H9 (cell line): Measurements from ENCODE around the gene SEL1L. TPM values are rescaled to one million over a fixed set of nuclear protein-coding genes. Genes with fewer than 3 reads are reported as not detected.

Experiments
- DNase-seq: peaks from one replicate; pipeline ENCODE4 v3.0.0-alpha.2; 2017
- H2AFZ ChIP-seq: one replicate; pipeline ENCODE4 v1.6.1; 2013; ENCODE audit warnings: mild to moderate bottlenecking, low read length, control low read depth, moderate library complexity
- H2AK5ac ChIP-seq: 2 replicates; pipeline ENCODE4 v1.6.1; 2013; ENCODE audit warnings: low read length, control low read depth, mixed read lengths; ENCODE audit not compliant: insufficient read length
- H2BK120ac ChIP-seq: one replicate; pipeline ENCODE4 v1.6.1; 2013; ENCODE audit warnings: low read depth, mild to moderate bottlenecking, low read length, control low read depth, inconsistent platforms; ENCODE audit not compliant: poor library complexity, severe bottlenecking
- H2BK12ac ChIP-seq: 2 replicates; pipeline ENCODE4 v1.6.1; 2013; ENCODE audit warnings: low read length, control low read depth, mixed read lengths, low read depth; ENCODE audit not compliant: insufficient read length
- H2BK15ac ChIP-seq: 2 replicates; pipeline ENCODE4 v1.6.1; 2013; ENCODE audit warnings: low read depth, low read length, control low read depth
- H2BK20ac ChIP-seq: one replicate; pipeline ENCODE4 v1.6.1; 2013; ENCODE audit warnings: low read depth, mild to moderate bottlenecking, low read length, control low read depth, inconsistent platforms; ENCODE audit not compliant: poor library complexity, severe bottlenecking
- H2BK5ac ChIP-seq: 2 replicates; pipeline ENCODE4 v1.6.1; 2013; ENCODE audit warnings: low read length, control low read depth, mixed read lengths; ENCODE audit not compliant: insufficient read length
- H3K14ac ChIP-seq: 2 replicates; pipeline ENCODE4 v1.6.1; 2013; ENCODE audit warnings: low read length, control low read depth; ENCODE audit not compliant: insufficient read depth
- H3K18ac ChIP-seq: 2 replicates; pipeline ENCODE4 v1.6.1; 2013; ENCODE audit warnings: low read depth, mild to moderate bottlenecking, mixed read lengths, low read length, control low read depth; ENCODE audit not compliant: insufficient read length
- H3K23ac ChIP-seq: 2 replicates; pipeline ENCODE4 v1.6.1; 2013; ENCODE audit warnings: low read length, control low read depth, mixed read lengths, low read depth; ENCODE audit not compliant: insufficient read length
- H3K23me2 ChIP-seq: 2 replicates; pipeline ENCODE4 v1.6.1; 2013; ENCODE audit warnings: low read depth, mild to moderate bottlenecking, mixed read lengths, low read length, control low read depth; ENCODE audit not compliant: insufficient read length, poor library complexity, severe bottlenecking
- H3K27ac ChIP-seq: 2 replicates; pipeline ENCODE4 v1.5.1; 2013; ENCODE audit warnings: low read length, control low read depth, mixed read lengths, low read depth; ENCODE audit not compliant: insufficient read length
- H3K27me3 ChIP-seq: 2 replicates; pipeline ENCODE4 v1.6.1; 2013; ENCODE audit warnings: low read length, control low read depth, inconsistent platforms; ENCODE audit not compliant: insufficient read depth
- H3K4ac ChIP-seq: 2 replicates; pipeline ENCODE4 v1.6.1; 2013; ENCODE audit warnings: low read depth, mild to moderate bottlenecking, control low read depth, inconsistent platforms, low read length, moderate library complexity
- H3K4me1 ChIP-seq: 2 replicates; pipeline ENCODE4 v1.6.1; 2013; ENCODE audit warnings: low read length, control low read depth, inconsistent platforms; ENCODE audit not compliant: insufficient read depth
- H3K4me2 ChIP-seq: 2 replicates; pipeline ENCODE4 v1.6.1; 2013; ENCODE audit warnings: low read length, control low read depth, mixed read lengths; ENCODE audit not compliant: insufficient read length, insufficient read depth
- H3K56ac ChIP-seq: 2 replicates; pipeline ENCODE4 v1.6.1; 2013; ENCODE audit warnings: low read depth, mild to moderate bottlenecking, mixed read lengths, low read length, control low read depth; ENCODE audit not compliant: insufficient read length
- H3K79me1 ChIP-seq: 2 replicates; pipeline ENCODE4 v1.6.1; 2013; ENCODE audit warnings: low read depth, mild to moderate bottlenecking, moderate library complexity, low read length, control low read depth, inconsistent platforms; ENCODE audit not compliant: insufficient read depth, poor library complexity, severe bottlenecking
- H3K79me2 ChIP-seq: 2 replicates; pipeline ENCODE4 v1.6.1; 2013; ENCODE audit warnings: low read length, control low read depth, inconsistent platforms; ENCODE audit not compliant: insufficient read depth
- H3K9ac ChIP-seq: 2 replicates; pipeline ENCODE4 v1.6.1; 2013; ENCODE audit warnings: low read length, control low read depth, mixed read lengths; ENCODE audit not compliant: insufficient read length; ENCODE audit errors: extremely low read depth
- H3K9me3 ChIP-seq: one replicate; pipeline ENCODE4 v1.6.1; 2013; ENCODE audit warnings: low read depth, low read length, inconsistent platforms; ENCODE audit not compliant: control insufficient read depth
- H3T11ph ChIP-seq: one replicate; pipeline ENCODE4 v1.6.1; 2013; ENCODE audit warnings: mild to moderate bottlenecking, low read length, control low read depth, inconsistent platforms
- H4K20me1 ChIP-seq: one replicate; pipeline ENCODE4 v1.6.1; 2013; ENCODE audit not compliant: control insufficient read depth, insufficient read length, insufficient read depth
- H4K5ac ChIP-seq: 2 replicates; pipeline ENCODE4 v1.6.1; 2013; ENCODE audit warnings: low read depth, mild to moderate bottlenecking, mixed read lengths, low read length, control low read depth; ENCODE audit not compliant: insufficient read length
- H4K8ac ChIP-seq: replicated peaks from 2 replicates; pipeline ENCODE4 v1.6.1; 2013; ENCODE audit warnings: low read length, control low read depth, mixed read lengths, low read depth; ENCODE audit not compliant: insufficient read length
- H4K91ac ChIP-seq: 2 replicates; pipeline ENCODE4 v1.6.1; 2013; ENCODE audit warnings: low read depth, mild to moderate bottlenecking, moderate library complexity, mixed read lengths, low read length, control low read depth; ENCODE audit not compliant: insufficient read length
- H3K27ac Mint-ChIP-seq, 3 experiments: 2 replicates in 2 of 3; 3 replicates in 1 of 3; pipeline ENCODE4 v1.8.0; 2020 to 2021; ENCODE audit warnings: mixed read lengths in 3 of 3, mild to moderate bottlenecking in 1 of 3, moderate library complexity in 1 of 3
- H3K27me3 Mint-ChIP-seq: 2 replicates; pipeline ENCODE4 v1.8.0; 2021; ENCODE audit warnings: low read depth, mild to moderate bottlenecking, moderate library complexity, mixed read lengths
- H3K36me3 Mint-ChIP-seq, 3 experiments: 2 replicates in 2 of 3; 3 replicates in 1 of 3; pipeline ENCODE4 v1.8.0; 2020 to 2021; ENCODE audit warnings: low read depth in 3 of 3, mixed read lengths in 3 of 3; ENCODE audit not compliant: insufficient read depth in 1 of 3
- H3K4me1 Mint-ChIP-seq, 2 experiments: 2 replicates each; pipeline ENCODE4 v1.8.0; 2020; ENCODE audit warnings: mixed read lengths in 2 of 2
- H3K4me3 Mint-ChIP-seq, 2 experiments: 2 replicates in 1 of 2; 3 replicates in 1 of 2; pipeline ENCODE4 v1.8.0; 2020 to 2021; ENCODE audit warnings: mild to moderate bottlenecking in 2 of 2, mixed read lengths in 2 of 2, moderate library complexity in 1 of 2
- H3K9me3 Mint-ChIP-seq, 2 experiments: 2 replicates in 1 of 2; 3 replicates in 1 of 2; pipeline ENCODE4 v1.8.0; 2020; ENCODE audit warnings: mild to moderate bottlenecking in 2 of 2, mixed read lengths in 2 of 2, moderate library complexity in 1 of 2
- CTCF ChIP-seq: fragments of 200-600 bp; sonication (generic); conservative IDR thresholded peaks from 3 replicates; pipeline ENCODE4 v1.8.0; 2021; ENCODE audit warnings: antibody characterized with exemption, mild to moderate bottlenecking
- WGBS: extraction: QIAGEN DNeasy Blood & Tissue Kit; methylation state at CpG from one replicate; pipeline ENCODE4 v1.1.7; 2013; ENCODE audit warnings: missing lambda C conversion rate, low lambda C conversion rate, mixed read lengths; ENCODE audit not compliant: insufficient read length; ENCODE audit errors: extremely low coverage; 5-methylcytosine and 5-hydroxymethylcytosine counted together
- total RNA-seq: library from RNA; stranded (reverse); gene quantifications from 2 replicates; pipeline ENCODE4 v1.2.1, GENCODE V29; 2021

SEL1L gene
- total RNA-seq, 1 experiment from 2014 or later, result 27.5 TPM

GRCh38 chr14:81435048-81435390 is 98.6 kb downstream of the SEL1L start:
- no peak overlapping the region for H2BK5ac ChIP-seq
- peak overlapping the region; percentile 89 to 92 for H3K4me3 Mint-ChIP-seq
- H3K9me3 Mint-ChIP-seq, result no peaks in the 10 kb centered on the region
- TF ChIP-seq CTCF, result no peak
- H3K27me3 Mint-ChIP-seq, result peaks cover 36% of the 10 kb centered on the region
- H3K79me1 ChIP-seq, result no peaks in the 10 kb centered on the region
- peak overlapping the region; percentile 95 for H3K4me2 ChIP-seq
- no peak overlapping the region for H3K56ac ChIP-seq
- H4K20me1 ChIP-seq, result no peaks in the 10 kb centered on the region
- H3K9ac ChIP-seq, result no peak overlapping the region
- no peak overlapping the region for H3K27ac ChIP-seq
- H2BK15ac ChIP-seq, result no peak overlapping the region
- H3K18ac ChIP-seq, result no peak overlapping the region
- WGBS, result no CpG with 5 or more reads among the region's 6 CpGs
- no peak overlapping the region for H2AFZ ChIP-seq
- H3T11ph ChIP-seq, result no peak overlapping the region
- no peak overlapping the region for H3K14ac ChIP-seq
- no peaks in the 10 kb centered on the region for H3K9me3 ChIP-seq
- H2AK5ac ChIP-seq, result no peak overlapping the region
- H3K4ac ChIP-seq, result no peak overlapping the region
- H4K91ac ChIP-seq, result no peak overlapping the region
- no peak overlapping the region for H2BK120ac ChIP-seq
- peaks cover 16% of the 10 kb centered on the region; the same call in 1 of the 2 replicates for H3K79me2 ChIP-seq
- peaks cover 0 to 4% (median 0%) of the 10 kb centered on the region in 3 experiments; a peak in 1 of 7 replicates for H3K36me3 Mint-ChIP-seq
- no peak overlapping the region for H3K23ac ChIP-seq
- peaks cover 40 to 47% of the 10 kb centered on the region in 2 experiments for H3K4me1 Mint-ChIP-seq
- H2BK12ac ChIP-seq, result no peak overlapping the region
- peaks cover 7% of the 10 kb centered on the region; the same call in 1 of the 2 replicates for H3K27me3 ChIP-seq
- peaks cover 14% of the 10 kb centered on the region; the same call in 1 of the 2 replicates for H3K4me1 ChIP-seq
- no peak overlapping the region for H2BK20ac ChIP-seq
- no peak overlapping the region for H4K5ac ChIP-seq
- H4K8ac ChIP-seq, result no peak overlapping the region
- H3K27ac Mint-ChIP-seq, result no peak overlapping the region
- peaks cover 16% of the 10 kb centered on the region for H3K23me2 ChIP-seq
- no peak for DNase-seq
